Suprapubic skin (tissue), 3 donors: ENCODE data around the gene KCNJ4.

Source experiments
- CTCF ChIP-seq, 2 donors: fragments of 200-600 bp in 1 of 2; fragments of 450-650 bp in 1 of 2; sonication (generic) in 1 of 2; IDR thresholded peaks; one replicate each; pipeline ENCODE4 v1.5.1; 2016 to 2019; ENCODE audit warnings: antibody characterized with exemption in 2 of 2, mild to moderate bottlenecking in 1 of 2, moderate library complexity in 1 of 2
- POLR2A ChIP-seq, 2 donors: fragments of 450-650 bp; IDR thresholded peaks; one replicate each; pipeline ENCODE4 v1.6.1; 2017; ENCODE audit warnings: antibody characterized with exemption in 2 of 2, mild to moderate bottlenecking in 2 of 2, moderate library complexity in 2 of 2

- TF ChIP-seq CTCF (IDR thresholded peaks at IDR 0.05) (no peak), POLR2A (IDR thresholded peaks at IDR 0.05) (no peak)
Measured at GRCh38 chr22:38491707-38492348, 36.8 kb upstream of the KCNJ4 start.
